Middle frontal gyrus (tissue), 1 donor: ENCODE measurements around the gene RIPOR2.
"Not testable (repeated sequence)": the region's sequence is repeated elsewhere in the genome, so short reads cannot be mapped to it uniquely, and the experiment has no call there.

ENCODE experiments used
- DNase-seq: peaks from one replicate; pipeline ENCODE4 v3.0.0-alpha.2; 2015; ENCODE audit warnings: low spot score; ENCODE audit errors: extremely low spot score

Gene RIPOR2

DNA sequence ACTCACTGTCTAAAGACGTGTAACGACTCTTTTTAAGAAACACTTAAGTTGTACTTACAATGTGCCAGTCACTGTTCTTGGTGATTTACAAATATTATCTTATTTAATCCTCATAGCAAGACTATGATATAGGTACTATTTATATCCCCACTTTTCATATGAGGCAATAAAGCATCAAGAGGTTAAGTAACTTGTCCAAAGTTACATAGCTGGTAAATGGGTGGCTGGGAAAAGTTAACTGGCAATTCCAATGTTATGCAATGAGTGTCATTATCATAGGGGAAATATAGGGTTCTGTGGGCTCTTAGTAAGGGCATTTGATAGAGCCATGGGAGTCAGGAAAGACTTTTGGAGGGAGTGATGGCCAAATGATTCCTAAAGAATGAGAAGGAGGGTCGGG is 21.4 kb upstream of the RIPOR2 start:
- DNase-seq: no peak

DNA sequence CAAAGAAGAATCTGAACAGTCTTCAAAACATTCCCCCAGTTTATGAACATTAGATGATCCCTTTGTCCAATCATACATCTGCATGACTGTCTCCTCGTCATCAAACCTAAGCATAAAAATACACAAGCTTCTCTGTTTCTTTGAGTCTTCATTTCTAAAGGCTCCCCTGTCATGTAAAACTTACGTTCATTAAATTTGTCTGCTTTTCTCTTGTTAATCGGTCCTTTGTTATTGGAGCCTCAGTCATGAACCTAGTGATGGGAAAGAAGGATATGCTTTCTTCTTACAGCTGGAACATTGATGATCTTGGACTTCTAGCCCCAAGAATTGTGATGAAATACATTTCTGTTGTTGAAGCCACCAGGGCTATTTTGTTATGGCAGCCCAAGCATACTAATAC is 18.0 kb upstream of the RIPOR2 start:
- no peak for DNase-seq

DNA sequence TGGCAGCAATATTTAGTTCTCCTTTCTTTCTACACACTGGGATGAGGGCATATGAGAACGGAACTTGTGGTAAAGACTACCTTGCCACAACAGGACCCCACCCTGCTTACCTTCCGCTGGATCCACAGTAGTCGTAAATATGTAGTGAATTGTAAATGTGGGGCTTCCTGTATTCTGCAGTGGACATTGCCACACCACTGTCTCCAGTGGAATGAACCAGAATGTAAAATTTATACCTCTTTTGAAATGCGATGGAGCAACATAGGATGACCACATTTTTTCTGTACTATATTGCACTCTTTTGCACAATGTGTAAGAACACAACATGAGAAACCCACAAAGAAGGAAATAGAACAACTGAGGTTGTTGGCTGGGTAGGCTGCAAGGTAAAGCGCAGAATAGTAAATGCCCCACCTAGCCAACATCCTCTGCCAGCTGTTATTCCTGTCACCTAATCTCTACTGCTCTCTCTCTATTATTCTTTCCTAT is 16.1 kb upstream of the RIPOR2 start:
- DNase-seq: no peak

DNA sequence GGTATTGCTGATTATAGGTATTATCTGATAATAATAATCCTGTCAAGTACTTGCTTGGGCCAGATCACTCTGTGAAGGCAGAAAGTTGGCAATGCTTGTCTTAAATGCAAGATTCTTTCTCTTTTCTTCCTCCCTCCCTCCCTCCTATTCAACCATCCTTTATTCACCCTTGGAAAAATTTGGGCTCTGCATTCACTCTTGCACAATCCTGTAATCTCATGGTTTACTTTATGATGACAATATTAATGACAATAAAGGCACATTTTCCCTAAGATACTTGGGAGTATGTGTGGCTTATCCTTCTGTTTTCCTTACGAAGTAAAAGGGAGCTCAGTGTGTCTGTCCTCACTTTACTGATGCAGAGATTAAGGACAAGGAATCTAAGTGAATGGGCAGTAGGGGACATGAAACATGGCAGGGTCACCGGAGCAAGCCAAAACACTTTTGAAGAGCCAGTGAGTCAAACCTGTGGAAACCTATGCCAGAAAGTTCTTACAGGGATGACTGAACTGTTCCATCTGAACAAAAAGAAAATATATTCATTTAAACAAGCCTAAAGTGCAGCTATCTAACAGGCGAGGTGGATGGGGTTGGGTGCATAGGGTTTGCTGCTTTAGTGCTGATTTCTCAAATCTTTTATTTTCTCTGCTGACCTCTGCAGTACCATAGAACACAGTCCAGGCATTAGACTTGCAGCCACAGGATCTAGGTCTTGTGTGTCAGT is 14.6 kb upstream of the RIPOR2 start:
- no peak for DNase-seq

DNA sequence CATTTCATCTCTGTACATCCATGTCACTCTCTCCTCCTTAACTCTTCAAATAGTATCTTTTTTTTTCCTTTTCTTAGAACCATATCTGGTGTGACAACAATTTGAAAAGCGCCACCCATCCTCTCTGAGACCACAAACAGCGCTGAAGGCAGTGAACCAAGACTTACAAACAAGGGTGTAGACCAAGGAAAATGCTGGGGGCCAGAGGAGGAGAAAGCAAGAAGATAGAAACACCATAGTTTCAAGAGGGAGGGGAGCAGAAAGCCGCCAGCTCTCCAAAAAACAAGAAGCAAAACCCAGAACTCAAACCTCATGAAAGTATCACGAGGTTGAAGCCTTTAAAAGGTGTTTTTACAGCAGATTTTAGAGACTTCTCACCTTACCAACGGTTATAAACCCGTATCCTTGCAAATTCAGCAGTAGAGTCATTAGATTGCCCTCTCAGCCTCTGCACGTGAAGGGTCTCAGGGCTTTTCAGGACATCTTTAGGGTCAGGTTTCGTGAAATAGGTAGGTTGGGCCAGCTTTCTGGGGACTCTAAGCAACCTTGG is 13.3 kb upstream of the RIPOR2 start:
- no peak for DNase-seq

DNA sequence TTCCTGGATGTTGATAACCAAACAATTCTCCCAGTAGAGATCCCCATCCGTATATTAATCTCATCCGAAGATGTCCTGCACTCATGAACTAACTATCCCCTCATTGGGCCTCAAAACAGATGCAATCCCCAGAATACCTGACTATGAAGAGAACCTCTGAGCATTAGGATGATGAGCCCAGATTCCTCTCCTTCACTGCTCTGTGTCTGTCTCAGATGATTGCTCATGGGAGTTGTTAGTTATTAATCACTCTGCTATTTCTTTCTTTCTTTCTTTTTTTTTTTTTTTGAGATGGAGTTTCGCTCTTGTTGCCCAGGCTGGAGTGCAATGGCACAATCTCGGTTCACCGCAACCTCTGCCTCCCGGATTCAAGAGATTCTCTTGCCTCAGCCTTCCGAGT is 12.5 kb upstream of the RIPOR2 start:
- not testable (repeated sequence) for DNase-seq

DNA sequence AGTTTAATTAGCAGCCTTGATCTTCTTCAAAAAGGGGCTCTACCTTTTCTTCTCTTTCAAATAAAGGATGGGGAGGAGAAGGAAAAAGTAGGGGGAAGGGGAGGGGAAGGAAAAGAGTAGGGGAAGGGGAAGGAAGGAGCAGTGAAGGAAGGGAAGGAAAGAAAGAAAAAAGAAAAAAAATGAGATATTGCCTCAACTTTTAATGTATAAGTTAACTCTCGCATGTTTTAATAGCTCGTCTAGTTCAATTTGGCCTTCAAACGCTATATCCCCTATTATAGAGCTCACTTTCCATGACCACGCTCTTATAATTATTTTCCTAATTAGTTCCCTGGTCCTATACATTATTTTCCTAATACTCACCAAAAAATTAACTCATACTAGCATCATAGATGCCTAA is 11.9 kb upstream of the RIPOR2 start:
- DNase-seq: no peak

DNA sequence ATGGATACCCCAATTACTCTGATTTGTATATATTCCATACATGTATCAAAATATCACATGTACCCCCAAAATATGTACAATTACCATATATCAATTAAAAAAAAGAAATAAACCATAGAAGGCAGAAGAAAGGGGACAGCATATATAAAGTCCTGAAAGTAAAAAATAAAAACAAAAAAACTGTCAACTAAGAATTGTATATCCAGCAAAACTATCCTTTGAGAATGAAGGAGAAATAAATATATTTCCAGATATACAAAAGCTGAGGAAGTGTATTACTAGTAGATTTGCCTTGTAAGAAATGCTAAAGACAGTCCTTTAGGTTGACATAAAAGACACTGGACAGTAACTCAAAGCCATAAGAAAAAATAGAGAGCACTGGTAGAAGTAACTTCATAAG is 9.3 kb upstream of the RIPOR2 start:
- no peak for DNase-seq

DNA sequence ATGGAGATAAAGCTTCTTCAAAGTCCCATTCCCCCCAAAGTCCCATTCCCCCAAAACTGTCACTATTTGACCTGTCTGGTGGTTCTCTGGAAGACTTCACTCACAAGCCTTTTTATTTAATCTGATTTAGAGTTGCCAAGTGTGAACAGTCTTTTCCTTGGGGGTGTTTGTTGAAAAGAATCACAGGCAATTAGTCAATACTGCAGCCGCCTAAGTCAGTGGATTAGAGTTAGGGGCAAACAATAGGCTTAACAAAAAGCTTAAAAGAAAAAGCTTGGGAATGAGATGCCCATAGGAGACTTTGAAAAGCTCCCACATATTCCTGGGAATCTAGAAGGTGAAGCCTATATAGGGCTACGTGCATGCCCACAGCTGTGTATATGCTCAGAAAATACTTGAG is 8.0 kb upstream of the RIPOR2 start:
- no peak for DNase-seq

DNA sequence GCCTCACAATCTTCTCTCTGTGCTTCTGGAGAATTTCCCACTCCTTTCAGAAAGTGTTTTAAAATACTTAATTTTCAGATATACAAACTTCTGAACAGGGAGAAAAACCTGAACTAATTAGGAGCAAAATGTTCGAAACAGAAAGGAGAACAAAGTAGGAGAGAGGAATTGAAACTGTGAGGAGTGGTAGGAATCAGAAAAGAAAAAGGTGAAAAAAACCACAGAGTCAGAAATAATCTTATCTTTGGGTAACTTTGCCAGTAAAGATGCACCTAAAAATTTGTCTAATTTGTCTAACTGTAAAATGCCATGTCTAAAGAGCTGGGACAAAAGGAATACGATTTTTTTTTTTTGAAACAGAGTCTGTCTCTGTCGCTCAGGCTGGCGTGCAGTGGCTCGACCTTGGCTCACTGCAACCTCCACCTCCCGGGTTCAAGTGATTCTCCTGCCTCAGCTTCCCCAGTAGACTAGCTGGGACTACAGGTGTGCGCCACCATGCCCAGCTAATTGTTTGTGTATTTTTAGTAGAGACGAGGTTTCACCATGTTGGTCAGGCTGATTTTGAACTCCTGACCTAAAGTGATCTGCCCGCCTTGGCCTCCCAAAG is 4.7 kb upstream of the RIPOR2 start:
- no peak for DNase-seq

DNA sequence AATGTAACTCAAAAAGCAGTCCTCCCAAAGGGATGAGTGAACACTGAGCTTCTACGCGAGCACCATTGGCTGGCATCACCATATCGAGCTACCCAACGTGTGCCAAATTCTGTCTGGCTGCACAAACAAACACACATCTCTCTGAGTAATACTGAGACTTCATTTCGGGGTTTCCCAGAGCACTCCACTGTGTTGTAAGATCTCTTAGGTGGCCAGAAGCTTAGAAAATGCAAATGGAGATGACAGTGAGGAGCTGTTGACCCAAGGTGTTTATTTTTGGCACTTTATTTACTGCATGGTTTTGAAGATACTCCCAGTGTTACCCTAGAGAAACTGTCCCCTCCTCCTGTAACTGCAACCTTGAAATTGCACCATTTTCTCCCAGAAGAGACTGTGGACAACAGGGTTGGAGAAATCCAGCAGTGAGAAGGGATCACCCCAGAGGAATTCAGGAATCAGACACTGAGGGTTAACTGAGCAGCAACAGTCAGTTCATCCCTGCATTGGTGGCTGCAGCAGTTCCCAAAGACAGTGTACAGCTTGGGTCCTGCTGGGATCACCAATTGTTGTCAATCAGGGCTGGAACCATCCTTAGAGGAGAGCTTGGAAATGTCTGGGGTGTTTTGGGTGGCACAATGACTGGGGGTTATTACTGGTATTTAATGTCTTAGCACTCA is 1.0 kb upstream of the RIPOR2 start:
- DNase-seq: no peak

DNA sequence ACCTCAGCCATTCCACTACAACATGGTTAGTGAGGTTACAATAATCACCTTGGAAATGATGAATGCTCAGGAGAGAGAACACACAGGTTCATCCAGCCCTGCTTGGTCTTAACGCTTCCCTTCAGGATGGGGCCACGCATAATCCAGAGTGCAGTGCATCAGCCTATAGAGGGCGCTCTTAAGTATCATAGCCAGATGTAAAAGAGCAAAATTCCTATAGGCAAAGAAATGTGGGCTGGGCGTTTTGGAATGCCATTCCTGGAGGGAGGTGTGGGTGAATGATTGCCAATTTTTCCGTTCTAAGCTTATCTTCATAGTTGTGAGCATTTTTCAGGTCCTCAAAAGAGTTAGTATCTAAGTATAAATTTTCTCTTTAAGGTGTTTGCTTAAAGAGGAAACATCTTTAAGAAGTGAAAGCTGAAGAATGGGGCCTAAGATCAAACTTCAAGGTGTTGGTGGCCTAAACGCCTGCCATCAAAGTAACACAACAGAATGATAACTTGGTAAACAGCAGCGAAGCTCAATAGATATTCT is 1.8 kb downstream of the RIPOR2 start:
- no peak for DNase-seq

DNA sequence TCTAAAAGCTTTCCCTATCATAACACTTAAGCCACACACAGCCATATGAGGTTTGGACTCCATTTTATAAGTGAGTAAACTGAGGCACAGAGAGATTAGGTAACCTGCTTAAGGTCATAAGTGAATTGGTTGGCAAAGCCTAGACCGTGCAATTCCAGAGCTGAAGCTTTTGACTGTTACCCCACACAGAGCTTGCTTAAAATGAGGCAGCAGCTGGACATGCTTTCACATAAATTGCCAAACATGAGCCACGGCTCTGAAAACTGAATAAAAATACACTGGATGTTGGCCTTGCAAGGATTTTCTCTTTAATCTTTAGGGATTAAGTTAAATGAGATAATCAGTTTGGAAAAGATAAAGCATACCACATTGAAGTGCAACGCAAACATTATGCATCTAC is 2.5 kb downstream of the RIPOR2 start:
- no peak for DNase-seq

DNA sequence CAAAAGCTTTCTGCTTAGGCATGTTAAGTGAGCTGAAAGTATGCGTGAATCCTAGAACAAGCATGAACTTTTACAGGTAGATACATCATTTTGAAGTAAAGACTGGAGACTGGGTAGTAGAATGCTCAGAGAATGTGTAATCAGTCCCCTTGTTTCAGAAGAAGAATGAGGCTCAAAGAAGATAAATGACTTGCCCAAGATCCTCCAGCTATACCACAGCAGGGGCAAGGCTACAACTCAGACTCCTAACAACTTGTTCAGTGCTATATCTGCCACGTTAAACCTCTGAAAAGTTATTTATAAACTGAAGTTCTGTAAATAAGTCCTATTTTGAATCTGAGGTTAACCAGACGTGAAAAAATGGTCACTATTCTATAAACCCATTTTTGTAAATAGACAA is 2.9 kb downstream of the RIPOR2 start:
- DNase-seq: no peak

DNA sequence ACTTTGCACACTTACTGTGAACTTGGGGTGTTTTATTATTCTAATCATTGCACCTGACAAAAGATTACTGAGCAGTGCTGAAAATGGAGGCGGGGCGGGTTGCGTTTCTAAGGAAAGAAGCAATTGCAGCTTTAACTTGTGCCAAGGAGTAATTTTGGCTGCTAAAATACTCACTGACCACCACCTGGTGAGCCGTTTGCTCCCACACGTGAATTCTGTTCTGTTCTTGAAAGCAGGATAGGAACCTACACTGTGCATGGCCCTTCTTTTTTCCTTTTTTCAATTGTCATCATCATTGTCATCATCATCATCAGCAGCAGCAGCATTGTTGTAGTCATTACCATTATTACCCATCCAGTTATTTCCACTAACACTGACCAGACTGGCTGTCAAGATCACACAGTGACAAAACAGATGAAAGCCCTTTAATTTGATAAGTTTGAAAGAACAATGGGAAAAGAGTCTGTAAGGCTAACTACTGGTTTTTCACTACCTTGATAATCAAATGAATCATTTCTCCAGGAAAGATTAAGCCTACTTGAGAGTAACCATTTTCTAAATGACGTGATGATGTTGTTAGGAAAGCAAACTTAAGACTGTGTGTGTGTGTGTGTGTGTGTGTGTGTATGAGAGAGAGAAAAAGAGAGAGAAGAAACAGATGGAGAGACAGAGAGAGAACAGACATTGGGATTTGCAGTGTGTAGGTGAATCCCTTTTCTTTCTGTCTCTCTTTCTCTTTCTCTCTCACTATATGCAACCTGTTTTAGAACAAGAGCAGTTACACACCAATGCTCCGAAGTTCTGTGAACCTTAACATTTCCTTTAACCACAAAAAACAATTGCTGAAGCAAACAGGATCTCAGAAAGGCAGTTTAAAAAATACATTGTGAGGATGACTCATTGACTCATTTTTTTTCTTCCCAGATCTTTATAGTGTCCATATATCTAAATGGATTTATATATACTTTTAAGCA is 3.8 kb downstream of the RIPOR2 start:
- DNase-seq: no peak

DNA sequence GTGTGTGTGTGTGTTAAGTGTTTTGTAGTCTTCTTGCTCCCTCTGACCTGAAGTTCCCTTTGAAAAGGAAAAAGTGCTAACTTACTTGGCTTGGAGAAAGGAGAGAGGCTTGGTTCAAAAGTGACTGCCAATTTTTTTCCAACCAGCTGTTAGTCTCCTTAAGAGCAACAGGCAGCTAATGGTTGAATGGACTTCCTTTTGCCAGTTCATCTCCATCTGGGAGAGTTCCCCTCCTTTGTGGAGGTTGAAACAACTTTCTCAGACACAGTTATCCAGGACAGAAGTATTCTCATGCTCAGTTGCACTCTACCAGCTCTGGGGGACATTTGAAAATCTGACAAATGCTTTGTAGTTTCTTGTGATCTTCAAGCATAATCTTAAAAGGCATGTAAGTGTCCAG is 4.5 kb downstream of the RIPOR2 start:
- no peak for DNase-seq

DNA sequence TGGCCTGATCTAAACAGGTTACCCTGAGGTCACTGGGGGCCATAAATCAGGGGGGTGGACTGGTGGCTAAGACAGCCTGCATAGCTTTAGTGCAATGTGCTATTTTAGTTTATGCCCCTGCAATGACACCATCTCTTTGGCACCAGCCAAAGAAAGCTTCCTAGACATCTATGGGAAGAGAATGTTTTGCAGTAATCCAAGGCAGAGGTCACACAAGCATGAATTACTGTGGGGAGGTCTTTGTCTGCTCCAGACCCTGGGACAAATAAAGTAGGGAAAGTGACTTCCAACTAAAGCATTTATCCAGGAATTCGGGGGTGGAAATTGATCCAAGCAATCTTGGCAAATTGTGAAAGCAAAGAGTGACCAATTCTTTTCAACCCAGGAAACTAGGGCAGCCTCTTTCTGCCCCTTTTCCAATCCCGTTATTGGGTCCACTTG is 5.3 kb downstream of the RIPOR2 start:
- DNase-seq: no peak

DNA sequence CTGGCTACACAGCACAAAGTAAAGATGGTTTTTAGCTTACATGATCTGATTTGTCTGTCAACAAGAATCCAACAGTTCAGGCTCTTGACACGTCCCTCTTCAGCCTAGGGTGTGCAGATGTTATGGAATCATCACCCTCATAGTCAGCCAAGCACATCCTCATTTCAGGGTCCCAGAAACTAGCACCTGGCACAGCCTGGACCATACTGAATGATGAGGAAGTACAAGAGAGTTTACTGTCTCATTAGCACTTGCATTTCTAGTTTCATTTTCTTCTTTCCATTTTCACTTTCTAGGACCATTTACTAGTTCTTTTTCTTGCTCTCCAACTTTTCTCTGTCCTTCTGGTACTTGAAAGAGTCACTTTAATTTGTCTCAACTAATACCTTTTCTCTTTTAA is 6.5 kb downstream of the RIPOR2 start:
- DNase-seq: no peak

DNA sequence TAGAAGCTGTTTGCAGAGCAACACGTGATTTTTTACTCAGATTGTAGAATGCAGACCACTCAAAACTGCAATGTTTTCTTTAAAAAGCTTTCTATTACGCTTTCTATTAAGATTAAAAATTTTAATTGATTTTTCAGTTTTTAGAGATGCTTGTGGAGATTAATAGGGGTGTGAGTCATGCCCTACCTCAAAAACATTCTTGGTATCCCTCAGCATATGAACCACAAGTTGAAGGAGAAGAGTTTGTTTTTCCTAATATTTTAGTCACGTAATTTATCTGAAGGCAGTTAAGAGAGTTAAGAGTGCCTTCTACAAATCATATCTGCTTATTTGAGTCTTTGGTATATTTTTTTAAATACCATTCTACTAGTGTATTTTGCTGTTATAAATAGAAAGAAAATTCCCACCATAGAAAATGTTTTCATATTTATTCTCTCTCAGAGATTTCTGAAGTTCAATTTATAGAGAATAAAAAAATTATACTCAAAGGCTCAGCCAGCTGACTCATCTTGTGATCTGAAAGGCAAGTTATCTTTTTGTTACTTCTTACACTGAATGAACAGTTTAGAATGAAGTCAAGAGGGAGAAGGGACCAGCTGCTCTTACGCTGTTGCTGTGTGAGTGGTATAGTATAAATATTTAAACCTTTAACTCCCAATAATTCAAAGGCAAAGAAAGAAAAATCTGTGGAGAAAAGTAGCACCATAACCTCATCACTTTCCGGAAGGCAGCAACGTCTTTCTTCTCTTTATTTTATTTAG is 7.6 kb downstream of the RIPOR2 start:
- DNase-seq: no peak

DNA sequence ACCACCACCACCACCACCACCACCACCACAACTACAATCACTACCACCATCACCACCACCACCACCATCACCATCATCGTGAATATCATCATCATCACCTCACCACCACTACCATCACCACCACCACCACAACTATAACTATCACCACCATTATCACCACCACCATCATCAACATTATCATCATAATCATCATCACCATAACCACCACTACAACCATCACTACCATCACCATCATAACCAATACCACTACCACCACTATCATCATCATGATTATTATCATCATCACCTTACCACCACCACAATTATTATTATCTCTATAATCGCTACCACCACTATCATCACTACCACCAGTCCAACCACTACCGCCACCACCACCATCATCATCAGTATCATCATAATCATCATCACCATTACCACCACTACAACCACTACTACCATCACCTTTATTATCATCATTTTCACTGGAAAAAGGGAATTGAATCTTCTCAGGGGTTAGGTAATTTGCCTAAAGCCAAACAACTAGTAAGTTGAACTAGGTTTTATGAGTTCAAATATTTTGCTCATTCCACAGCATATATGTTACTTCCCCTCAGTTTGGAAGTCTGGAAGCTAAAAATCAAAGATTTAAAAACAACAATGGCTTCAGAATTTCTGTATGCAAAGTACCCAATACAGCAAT is 8.3 kb downstream of the RIPOR2 start:
- DNase-seq: no peak
